ENCODE results near the gene PEX14.

PEX14 gene

DNA sequence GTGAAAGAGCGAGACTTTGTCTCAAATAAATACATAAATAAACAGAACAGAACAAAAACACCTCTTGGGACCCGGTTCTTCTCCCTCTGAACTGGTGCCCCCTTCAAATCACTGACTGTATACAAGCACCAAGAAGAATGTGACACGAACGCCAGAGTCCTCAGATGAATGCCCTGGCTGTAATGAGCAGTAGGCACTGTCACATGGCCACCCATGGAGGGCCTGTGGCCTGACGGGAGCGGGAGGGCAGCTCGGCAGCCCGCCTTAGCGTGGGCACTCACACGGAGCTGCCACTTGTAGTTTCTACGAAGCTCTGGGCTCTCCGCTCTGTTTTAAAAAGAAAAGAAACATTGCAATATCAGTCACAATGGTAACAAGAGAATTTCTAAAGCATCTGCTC is 146.0 kb downstream of the PEX14 start:
- TF ChIP-seq, protein P1, sequence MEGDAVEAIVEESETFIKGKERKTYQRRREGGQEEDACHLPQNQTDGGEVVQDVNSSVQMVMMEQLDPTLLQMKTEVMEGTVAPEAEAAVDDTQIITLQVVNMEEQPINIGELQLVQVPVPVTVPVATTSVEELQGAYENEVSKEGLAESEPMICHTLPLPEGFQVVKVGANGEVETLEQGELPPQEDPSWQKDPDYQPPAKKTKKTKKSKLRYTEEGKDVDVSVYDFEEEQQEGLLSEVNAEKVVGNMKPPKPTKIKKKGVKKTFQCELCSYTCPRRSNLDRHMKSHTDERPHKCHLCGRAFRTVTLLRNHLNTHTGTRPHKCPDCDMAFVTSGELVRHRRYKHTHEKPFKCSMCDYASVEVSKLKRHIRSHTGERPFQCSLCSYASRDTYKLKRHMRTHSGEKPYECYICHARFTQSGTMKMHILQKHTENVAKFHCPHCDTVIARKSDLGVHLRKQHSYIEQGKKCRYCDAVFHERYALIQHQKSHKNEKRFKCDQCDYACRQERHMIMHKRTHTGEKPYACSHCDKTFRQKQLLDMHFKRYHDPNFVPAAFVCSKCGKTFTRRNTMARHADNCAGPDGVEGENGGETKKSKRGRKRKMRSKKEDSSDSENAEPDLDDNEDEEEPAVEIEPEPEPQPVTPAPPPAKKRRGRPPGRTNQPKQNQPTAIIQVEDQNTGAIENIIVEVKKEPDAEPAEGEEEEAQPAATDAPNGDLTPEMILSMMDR (conservative IDR thresholded peaks at IDR 0.05; ENCODE audit: low read depth) = no peak
- ChIA-PET CTCF (no interaction called here), POLR2A (ENCODE audit: low non-redundant PET) (no interaction called here)
- no peak for DNase-seq (ENCODE audit: low spot score)
- H3K27ac ChIP-seq = peak overlapping the region; percentile 45; the same call in 1 of the 2 replicates

DNA sequence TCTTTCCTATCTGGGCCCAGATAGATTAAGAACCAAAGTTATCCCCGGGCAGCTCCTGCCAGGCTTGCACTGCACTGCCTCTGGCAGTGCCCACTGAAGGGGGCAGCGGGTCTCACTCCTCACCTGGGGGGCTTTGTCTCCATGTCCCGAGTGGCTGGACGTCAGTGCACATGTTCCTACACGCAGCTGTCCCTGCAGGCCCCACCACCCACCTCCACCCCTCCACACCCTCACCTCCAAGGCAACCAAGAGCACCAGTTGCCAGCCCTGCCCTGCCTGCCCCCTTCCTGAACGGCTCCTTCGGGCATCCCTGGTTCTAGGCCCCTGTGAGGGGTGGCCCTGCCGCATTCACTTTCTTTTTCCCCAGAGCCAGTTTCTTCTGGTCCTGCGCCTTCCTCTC is 147.2 kb downstream of the PEX14 start:
- CTCF ChIA-PET = no interaction called here
- H3K27ac ChIP-seq = peak overlapping the region; percentile 45
- DNase-seq (ENCODE audit: low spot score) = no peak
- TF ChIP-seq, protein P1 (conservative IDR thresholded peaks at IDR 0.05; ENCODE audit: low read depth) = no peak
- POLR2A ChIA-PET (ENCODE audit: low non-redundant PET) = interaction anchor here (0.5 kb wide), 1 partner anchor 95 kb away, joined by 3 read pairs; no protein-coding TSS in a partner anchor

DNA sequence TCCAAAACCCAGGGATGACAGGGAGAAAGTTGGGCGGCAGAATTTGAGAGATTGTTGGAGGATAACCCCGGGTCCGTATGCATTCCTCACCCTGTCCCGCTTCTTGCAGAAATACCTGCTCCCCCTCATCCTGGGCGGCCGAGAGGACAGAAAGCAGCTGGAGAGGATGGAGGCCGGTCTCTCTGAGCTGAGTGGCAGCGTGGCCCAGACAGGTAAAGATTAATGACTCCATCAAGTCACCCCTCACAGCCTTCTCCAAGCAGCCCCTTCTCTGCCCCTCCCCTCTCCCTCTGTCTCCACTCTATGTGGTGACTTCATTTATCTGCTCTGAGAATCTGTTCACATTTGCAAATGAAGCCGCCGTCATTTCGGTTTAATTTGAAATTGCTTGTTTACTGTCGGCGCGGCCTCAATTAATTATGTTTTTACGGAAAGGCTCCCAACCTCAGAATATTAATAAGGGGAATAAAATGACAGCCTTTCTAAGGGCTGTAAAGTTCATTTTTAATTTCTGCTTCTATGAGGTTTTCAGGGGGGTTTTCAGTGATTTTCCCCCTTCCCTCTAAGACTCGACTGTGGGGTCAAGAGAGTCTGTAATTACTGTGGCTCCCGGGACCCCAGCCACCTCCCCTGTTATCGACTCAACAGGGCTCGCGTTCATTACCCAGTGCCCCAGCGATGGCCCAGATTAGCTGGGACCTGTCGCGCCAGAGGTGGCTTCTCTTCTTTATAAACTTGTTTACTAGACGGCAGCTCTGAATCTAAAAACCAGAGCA is 148.3 kb downstream of the PEX14 start:
- DNase-seq (ENCODE audit: low spot score) = no peak
- ChIA-PET POLR2A (ENCODE audit: low non-redundant PET) (no interaction called here), CTCF (no interaction called here)
- H3K27ac ChIP-seq = 0 out of 2 replicates have a peak overlapping the region, but pooled peaks have one; percentile 5
- TF ChIP-seq, protein P1 (conservative IDR thresholded peaks at IDR 0.05; ENCODE audit: low read depth) = no peak

DNA sequence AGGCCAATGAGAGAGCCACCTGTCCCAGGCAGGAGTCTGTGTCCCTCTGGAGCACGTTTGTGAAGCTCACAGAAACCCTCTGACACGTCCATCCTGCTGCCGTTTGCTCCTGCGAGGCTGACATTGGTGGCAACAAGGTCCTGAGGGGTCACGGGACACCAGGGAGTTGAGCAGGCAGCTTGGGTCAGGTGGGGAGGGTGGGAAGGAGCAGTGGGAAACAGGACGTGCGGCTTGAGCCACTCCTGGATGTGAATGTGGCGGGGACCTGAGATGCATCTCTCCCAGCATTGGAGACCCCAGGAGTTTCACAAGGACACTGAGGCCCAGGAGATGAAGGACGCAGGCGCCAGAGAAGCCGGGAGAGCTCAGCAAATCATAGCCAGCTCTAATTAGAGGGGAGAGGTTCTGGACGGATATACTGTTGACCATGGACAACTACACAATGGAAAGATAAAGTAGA is 149.0 kb downstream of the PEX14 start:
- ChIA-PET POLR2A (ENCODE audit: low non-redundant PET) (no interaction called here), CTCF (no interaction called here)
- no peak for DNase-seq (ENCODE audit: low spot score)
- H3K27ac ChIP-seq = 0 out of 2 replicates have a peak overlapping the region, but pooled peaks have one; percentile 5
- TF ChIP-seq, protein P1 (conservative IDR thresholded peaks at IDR 0.05; ENCODE audit: low read depth) = no peak

DNA sequence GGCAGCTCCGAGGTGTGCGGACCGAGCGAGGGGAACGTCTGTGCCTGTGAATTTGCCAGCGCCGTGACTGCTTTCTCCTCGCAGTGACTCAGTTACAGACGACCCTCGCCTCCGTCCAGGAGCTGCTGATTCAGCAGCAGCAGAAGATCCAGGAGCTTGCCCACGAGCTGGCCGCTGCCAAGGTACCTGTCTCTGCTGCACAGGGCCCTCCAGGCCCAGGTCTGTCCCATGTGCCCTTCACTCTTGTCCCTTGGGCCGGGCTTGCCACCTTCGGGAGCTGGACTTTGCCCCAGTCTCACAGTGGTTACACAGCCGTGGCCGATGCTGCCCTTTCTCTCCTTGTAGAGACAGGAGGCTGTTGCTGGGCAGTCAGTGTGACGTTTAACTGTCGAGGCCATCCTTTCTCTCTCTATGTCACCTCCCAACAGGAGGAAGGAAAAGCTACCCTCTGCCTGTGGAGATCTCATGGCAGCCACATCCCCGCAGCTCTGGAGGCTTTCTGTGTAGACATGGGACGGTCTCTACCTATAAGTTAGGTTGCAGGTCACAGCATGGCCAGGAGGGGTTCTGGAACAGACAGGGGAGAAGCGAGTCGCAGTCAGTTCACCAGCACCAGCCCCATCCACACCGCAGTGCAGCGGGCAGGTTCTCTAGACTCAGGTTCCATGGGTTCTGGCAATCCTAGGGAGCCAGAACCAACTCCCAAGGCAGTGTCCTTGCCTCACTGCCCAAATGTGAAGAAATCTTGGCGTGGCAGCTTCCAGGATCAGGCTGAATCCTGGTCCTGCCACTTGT is 149.7 kb downstream of the PEX14 start:
- H3K27ac ChIP-seq = 0 out of 2 replicates have a peak overlapping the region, but pooled peaks have one; percentile 5
- ChIA-PET CTCF (interaction anchor here (0.6 kb wide), 1 partner anchor 879 kb away, joined by 3 read pairs; no protein-coding TSS in a partner anchor), POLR2A (ENCODE audit: low non-redundant PET) (no interaction called here)
- no peak for DNase-seq (ENCODE audit: low spot score)
- TF ChIP-seq, protein P1 (conservative IDR thresholded peaks at IDR 0.05; ENCODE audit: low read depth) = no peak

DNA sequence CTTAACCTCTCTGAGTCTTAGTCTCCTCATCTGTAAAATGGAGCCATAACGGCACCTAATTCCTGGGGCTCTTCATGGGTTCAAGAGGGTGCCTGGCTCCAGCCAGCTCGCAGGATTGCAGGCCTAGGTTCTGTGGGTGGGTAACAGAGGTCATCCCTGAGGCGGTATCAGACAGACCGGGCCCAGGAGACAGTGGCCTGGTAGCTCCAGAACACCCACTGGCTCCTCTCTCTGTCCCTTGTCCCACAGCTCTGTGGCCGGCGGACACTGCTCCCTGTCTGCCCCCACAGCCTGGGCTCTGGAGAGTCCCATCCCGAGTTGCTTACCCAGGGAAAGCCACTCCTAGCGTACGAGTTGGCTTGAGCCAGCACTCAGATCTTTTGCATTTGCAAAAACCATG is 150.3 kb downstream of the PEX14 start:
- DNase-seq (ENCODE audit: low spot score) = no peak
- TF ChIP-seq, protein P1 (conservative IDR thresholded peaks at IDR 0.05; ENCODE audit: low read depth) = no peak
- H3K27ac ChIP-seq = peak overlapping the region; percentile 37; the same call in 1 of the 2 replicates
- ChIA-PET CTCF (no interaction called here), POLR2A (ENCODE audit: low non-redundant PET) (no interaction called here)

Data from RWPE1 (cell line).